Measurements from ENCODE around the gene STRIP1.

Gene STRIP1

GRCh38 chr1:109997204-109997866 is 37.1 kb upstream of the STRIP1 start:
- CTCF ChIA-PET, result interaction anchor here (0.8 to 11.5 kb wide), 10 partner anchors 10 to 357 kb away, joined by 3 to 96 read pairs (median 6); partner anchors contain the start of gene AHCYL1
- no peak for TF ChIP-seq CTCF (IDR thresholded peaks at IDR 0.05; ENCODE audit: control extremely low read depth, extremely low read depth, low read depth, missing control alignments)
- no peak for DNase-seq (ENCODE audit: extremely low spot score)
- POLR2A ChIA-PET, result no interaction called here

GRCh38 chr1:109997867-109998229 is 36.6 kb upstream of the STRIP1 start:
- ChIA-PET POLR2A (no interaction called here), CTCF (interaction anchor here (0.8 to 11.5 kb wide), 10 partner anchors 12 to 357 kb away, joined by 3 to 96 read pairs (median 4); partner anchors contain the start of gene AHCYL1)

GRCh38 chr1:110002695-110003094 is 31.7 kb upstream of the STRIP1 start:
- DNase-seq (ENCODE audit: extremely low spot score), result no peak
- no peak for TF ChIP-seq CTCF (IDR thresholded peaks at IDR 0.05; ENCODE audit: control extremely low read depth, extremely low read depth, low read depth, missing control alignments)
- POLR2A ChIA-PET, result no interaction called here
- CTCF ChIA-PET, result interaction anchor here (11.2 to 11.5 kb wide), 2 partner anchors 8 to 17 kb away, joined by 68 to 96 read pairs; partner anchors contain the start of gene AHCYL1

More at GRCh38 chr1:109997867-109998229, 36.6 kb upstream of the STRIP1 start:
- no peak for DNase-seq (ENCODE audit: extremely low spot score)
- no peak for TF ChIP-seq CTCF (IDR thresholded peaks at IDR 0.05; ENCODE audit: control extremely low read depth, extremely low read depth, low read depth, missing control alignments)

- POLR2A ChIA-PET, result no interaction called here
- CTCF ChIA-PET, result interaction anchor here (0.6 to 1.7 kb wide), 5 partner anchors 10 to 227 kb away, joined by 3 to 6 read pairs (median 4); partner anchors contain the start of gene AHCYL1
- TF ChIP-seq CTCF (IDR thresholded peaks at IDR 0.05; ENCODE audit: control extremely low read depth, extremely low read depth, low read depth, missing control alignments), result no peak
- peak; percentile 42 for DNase-seq (ENCODE audit: extremely low spot score)
Measured at GRCh38 chr1:110003747-110004428, 30.5 kb upstream of the STRIP1 start.

GRCh38 chr1:110004583-110004982 is 29.8 kb upstream of the STRIP1 start:
- CTCF ChIA-PET, result interaction anchor here (0.6 to 8.0 kb wide), 7 partner anchors 11 to 227 kb away, joined by 3 to 108 read pairs (median 4); partner anchors contain the start of gene AHCYL1
- no peak for DNase-seq (ENCODE audit: extremely low spot score)
- no peak for TF ChIP-seq CTCF (IDR thresholded peaks at IDR 0.05; ENCODE audit: control extremely low read depth, extremely low read depth, low read depth, missing control alignments)
- POLR2A ChIA-PET, result no interaction called here

GRCh38 chr1:110005971-110006370 is 28.5 kb upstream of the STRIP1 start:
- CTCF ChIA-PET, result interaction anchor here (0.9 to 8.0 kb wide), 8 partner anchors 14 to 234 kb away, joined by 3 to 108 read pairs (median 4); partner anchors contain the start of gene AHCYL1
- no peak for TF ChIP-seq CTCF (IDR thresholded peaks at IDR 0.05; ENCODE audit: control extremely low read depth, extremely low read depth, low read depth, missing control alignments)
- POLR2A ChIA-PET, result no interaction called here
- no peak for DNase-seq (ENCODE audit: extremely low spot score)

Measured in GM10248 (cell line).